SU-DHL-6 (cell line): ENCODE data around the gene NDUFB3.

ENCODE experiments used
- CTCF ChIP-seq: fragments of 200-600 bp; sonication (generic); IDR thresholded peaks from one replicate; pipeline ENCODE4 v1.5.1; 2017; ENCODE audit warnings: antibody characterized with exemption, mild to moderate bottlenecking, low read length, moderate library complexity; ENCODE audit not compliant: insufficient read depth, poor library complexity, severe bottlenecking
- EZH2phosphoT487 ChIP-seq: fragments of 200-600 bp; sonication (generic), shearing (Covaris generic); conservative IDR thresholded peaks from 2 replicates; pipeline ENCODE4 v1.6.1; 2018; ENCODE audit warnings: mild to moderate bottlenecking, antibody characterized with exemption, low read length, moderate library complexity, mixed read lengths

- TF ChIP-seq EZH2phosphoT487 (no peak), CTCF (no peak)
These were observed 38.8 kb downstream of the NDUFB3 start for GRCh38 chr2:201110615-201111014.
